Upper lobe of right lung (tissue), 1 donor: ENCODE results near the gene TAF8. TPM values are rescaled to one million over a fixed set of nuclear protein-coding genes. Genes with fewer than 3 reads are reported as not detected.
A peak's percentile ranks its signal among the peaks of the same experiment; 100 is the strongest.

ENCODE experiments used
- ATAC-seq: fragments of 200-7000 bp; cut with Tn5 transposase; one replicate; pipeline ENCODE4 v1.9.1; 2020; ENCODE audit warnings: mild to moderate bottlenecking, moderate library complexity
- DNase-seq: peaks from one replicate; pipeline ENCODE4 v3.0.0-alpha.2; 2020
- H3K27ac ChIP-seq: fragments of 200-600 bp; one replicate; pipeline ENCODE4 v1.8.0; 2022
- H3K27me3 ChIP-seq: fragments of 200-600 bp; one replicate; pipeline ENCODE4 v1.8.0; 2022; ENCODE audit warnings: mild to moderate bottlenecking
- H3K36me3 ChIP-seq: fragments of 200-600 bp; one replicate; pipeline ENCODE4 v1.8.0; 2022
- H3K4me1 ChIP-seq: fragments of 200-600 bp; one replicate; pipeline ENCODE4 v1.8.0; 2022
- H3K4me3 ChIP-seq: fragments of 200-600 bp; one replicate; pipeline ENCODE4 v1.8.0; 2022; ENCODE audit warnings: mild to moderate bottlenecking
- H3K9me3 ChIP-seq: fragments of 200-600 bp; one replicate; pipeline ENCODE4 v1.8.0; 2022
- intact Hi-C: fragments of 100-400 bp; cut with DNase I; formaldehyde crosslinking; loops from one replicate; pipeline ENCODE4 v1.11.0; 2022
- total RNA-seq: library from RNA; stranded (reverse); fragmentation: NEBNext Ultra II Directional; extraction: Animal tissue kit (Norgen Biotek cat#: 25700); gene quantifications from one replicate; pipeline ENCODE4 v1.2.1, GENCODE V29; 2021
- TF ChIP-seq, protein P1 (sequence below): fragments of 200-600 bp; IDR thresholded peaks from one replicate; pipeline ENCODE4 v1.8.0; 2022; ENCODE audit warnings: antibody characterized with exemption
- donor health status: DM: no; HTN: yes; CAD: no; lungs with severe emphysema.

Gene TAF8
- total RNA-seq, 1 donor from 2014 or later: 31.1 TPM

GRCh38 chr6:42084889-42085288 lies 34.6 kb downstream of the TAF8 start:
- intact Hi-C loops: no loop called here
- no peak overlapping the region for H3K4me3 ChIP-seq
- no peaks in the 10 kb centered on the region for H3K9me3 ChIP-seq
- TF ChIP-seq, protein P1, sequence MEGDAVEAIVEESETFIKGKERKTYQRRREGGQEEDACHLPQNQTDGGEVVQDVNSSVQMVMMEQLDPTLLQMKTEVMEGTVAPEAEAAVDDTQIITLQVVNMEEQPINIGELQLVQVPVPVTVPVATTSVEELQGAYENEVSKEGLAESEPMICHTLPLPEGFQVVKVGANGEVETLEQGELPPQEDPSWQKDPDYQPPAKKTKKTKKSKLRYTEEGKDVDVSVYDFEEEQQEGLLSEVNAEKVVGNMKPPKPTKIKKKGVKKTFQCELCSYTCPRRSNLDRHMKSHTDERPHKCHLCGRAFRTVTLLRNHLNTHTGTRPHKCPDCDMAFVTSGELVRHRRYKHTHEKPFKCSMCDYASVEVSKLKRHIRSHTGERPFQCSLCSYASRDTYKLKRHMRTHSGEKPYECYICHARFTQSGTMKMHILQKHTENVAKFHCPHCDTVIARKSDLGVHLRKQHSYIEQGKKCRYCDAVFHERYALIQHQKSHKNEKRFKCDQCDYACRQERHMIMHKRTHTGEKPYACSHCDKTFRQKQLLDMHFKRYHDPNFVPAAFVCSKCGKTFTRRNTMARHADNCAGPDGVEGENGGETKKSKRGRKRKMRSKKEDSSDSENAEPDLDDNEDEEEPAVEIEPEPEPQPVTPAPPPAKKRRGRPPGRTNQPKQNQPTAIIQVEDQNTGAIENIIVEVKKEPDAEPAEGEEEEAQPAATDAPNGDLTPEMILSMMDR: no peak
- no peak overlapping the region for H3K27ac ChIP-seq
- no peak for ATAC-seq
- H3K36me3 ChIP-seq: peaks cover 9% of the 10 kb centered on the region
- no peaks in the 10 kb centered on the region for H3K27me3 ChIP-seq
- peaks cover 9% of the 10 kb centered on the region for H3K4me1 ChIP-seq
- no peak for DNase-seq

DNA sequence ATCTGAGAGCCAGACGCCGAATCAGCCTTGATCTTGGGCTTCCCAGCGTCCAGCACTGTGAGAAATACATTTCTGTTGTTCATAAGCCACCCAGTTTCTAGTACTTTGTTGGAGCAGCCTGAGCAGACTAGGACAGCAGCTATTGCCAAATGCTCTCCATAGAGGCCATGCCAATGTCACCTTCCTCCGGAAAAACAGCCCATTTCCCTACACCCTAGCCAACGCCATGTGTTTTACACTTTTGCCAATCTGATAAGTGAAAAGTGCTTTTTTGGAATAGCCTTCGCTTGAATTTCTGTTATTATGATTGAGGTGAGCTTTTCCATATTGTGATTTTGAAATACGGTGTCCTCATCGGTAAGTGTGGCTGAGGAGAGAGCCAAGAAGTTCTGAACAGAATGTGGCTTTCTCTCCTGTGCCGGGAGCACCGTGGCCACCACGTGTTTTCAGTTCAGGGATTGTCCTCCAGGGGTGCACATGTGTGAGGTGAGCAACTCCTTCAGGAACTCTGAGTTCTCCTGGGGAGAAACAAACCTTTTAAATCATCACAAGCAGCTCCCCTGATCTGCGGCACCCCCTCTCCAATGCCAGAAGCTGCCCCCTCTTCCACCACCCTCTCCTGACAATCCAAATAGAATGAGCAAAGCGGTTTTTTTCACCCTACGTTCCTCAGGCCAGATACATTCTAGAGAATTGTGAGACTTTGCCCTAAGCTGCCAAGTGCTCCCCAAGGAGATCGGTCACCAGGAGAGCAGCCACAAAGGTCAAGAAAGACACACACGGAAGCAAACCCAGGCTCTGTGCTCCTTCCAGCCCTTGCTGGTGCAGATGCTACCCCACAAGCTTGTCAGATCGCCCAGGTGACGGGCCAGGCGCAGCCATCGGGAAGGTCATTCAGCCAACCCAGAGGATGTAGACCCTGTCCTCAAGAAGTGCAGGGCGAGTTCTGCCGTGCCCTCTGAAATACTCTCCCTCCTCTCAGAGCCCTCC lies 36.0 kb downstream of the TAF8 start:
- Histone ChIP-seq H3K36me3 (no peaks in the 10 kb centered on the region), H3K4me1 (peaks cover 9% of the 10 kb centered on the region), H3K9me3 (no peaks in the 10 kb centered on the region), H3K27ac (no peak overlapping the region), H3K27me3 (no peaks in the 10 kb centered on the region), H3K4me3 (no peak overlapping the region)
- intact Hi-C loops: no loop called here
- ATAC-seq (peak; percentile 45), DNase-seq (no peak)
- TF ChIP-seq, protein P1: peak; percentile 23

DNA sequence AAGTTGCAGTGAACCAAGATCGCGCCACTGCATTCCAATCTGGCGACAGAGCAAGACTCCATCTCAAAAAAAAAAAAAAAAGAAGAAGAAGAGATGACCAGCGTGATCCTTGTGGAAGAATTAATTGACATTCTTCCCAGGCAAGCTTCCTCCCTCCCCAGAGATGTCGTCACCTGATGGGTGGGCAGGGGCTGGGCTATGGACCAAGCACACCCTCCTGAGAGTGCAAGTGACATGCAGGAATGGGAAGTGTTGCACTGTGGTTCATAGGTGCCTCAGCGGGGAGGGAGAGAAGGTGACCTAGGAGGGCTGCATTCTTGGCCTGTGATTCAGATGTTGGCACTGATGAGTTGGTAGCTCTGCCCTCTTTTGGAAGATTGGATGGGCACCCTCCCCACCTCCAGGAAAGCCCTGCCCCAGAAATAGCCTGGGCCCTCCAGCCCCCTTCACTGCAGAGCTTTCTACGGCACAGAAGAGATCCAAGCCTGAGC lies 37.8 kb downstream of the TAF8 start:
- no peaks in the 10 kb centered on the region for H3K36me3 ChIP-seq
- H3K4me3 ChIP-seq: no peak overlapping the region
- intact Hi-C loops: no loop called here
- no peaks in the 10 kb centered on the region for H3K27me3 ChIP-seq
- ATAC-seq: peak; percentile 79
- TF ChIP-seq, protein P1: no peak
- DNase-seq: no peak
- H3K27ac ChIP-seq: no peak overlapping the region
- H3K4me1 ChIP-seq: peaks cover 9% of the 10 kb centered on the region
- no peaks in the 10 kb centered on the region for H3K9me3 ChIP-seq

DNA sequence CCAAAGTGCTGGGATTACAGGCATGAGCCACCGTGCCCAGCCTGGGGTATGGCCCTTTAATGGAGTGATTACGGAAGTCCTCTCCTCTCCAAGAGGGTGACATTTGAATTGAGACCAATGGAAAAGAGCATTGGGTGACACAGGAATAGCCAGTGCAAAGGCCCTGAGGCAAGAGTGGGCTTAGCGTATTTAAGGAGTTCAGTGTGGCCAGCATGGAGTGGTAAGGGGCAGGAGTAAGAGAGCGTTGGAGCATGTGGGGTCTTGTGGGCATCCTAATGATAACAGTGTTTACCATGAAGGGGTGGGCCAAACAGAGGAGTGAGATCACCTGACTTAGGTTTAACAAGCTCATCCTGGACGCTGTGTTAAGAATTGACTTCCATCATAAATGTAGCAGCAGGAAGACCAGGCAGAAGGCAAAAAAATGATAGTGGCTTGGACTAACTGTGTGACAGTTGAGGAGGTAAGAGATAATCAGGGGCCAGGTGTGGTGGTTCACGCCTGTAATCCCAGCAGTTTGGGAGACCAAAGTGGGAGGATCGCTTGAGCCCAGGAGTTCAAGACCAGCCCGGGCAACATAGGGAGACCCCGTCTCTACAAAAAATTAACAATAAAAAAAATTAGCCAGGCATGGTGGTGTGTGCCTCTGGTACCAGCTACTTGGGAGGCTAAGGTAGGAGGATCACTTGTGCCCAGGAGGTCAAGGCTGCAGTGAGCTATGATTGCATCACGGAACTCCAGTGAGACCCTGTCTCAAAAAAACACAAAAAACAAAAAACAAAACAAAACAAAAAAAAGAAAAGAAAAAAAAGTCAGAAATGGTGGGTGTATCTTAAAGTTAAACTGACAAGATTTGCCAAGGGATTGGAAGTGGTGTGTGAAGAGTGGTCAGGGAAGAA lies 40.7 kb downstream of the TAF8 start:
- no peak overlapping the region for H3K27ac ChIP-seq
- ATAC-seq (no peak), DNase-seq (no peak)
- H3K36me3 ChIP-seq: no peaks in the 10 kb centered on the region
- H3K4me1 ChIP-seq: no peaks in the 10 kb centered on the region
- H3K4me3 ChIP-seq: no peak overlapping the region
- intact Hi-C loops: no loop called here
- H3K27me3 ChIP-seq: no peaks in the 10 kb centered on the region
- H3K9me3 ChIP-seq: no peaks in the 10 kb centered on the region
- TF ChIP-seq, protein P1: no peak

- Histone ChIP-seq H3K9me3 (no peaks in the 10 kb centered on the region), H3K4me3 (no peak overlapping the region), H3K36me3 (no peaks in the 10 kb centered on the region), H3K4me1 (no peaks in the 10 kb centered on the region), H3K27ac (no peak overlapping the region), H3K27me3 (no peaks in the 10 kb centered on the region)
- DNase-seq: no peak
- ATAC-seq: peak; percentile 72
- intact Hi-C loops: no loop called here
- TF ChIP-seq, protein P1: no peak
These were observed 41.3 kb downstream of the TAF8 start for GRCh38 chr6:42091718-42092023.
